OCI-M2 (cell line): ENCODE results near the gene CKAP5.

Experiments used
- DNase-seq: peaks from one replicate; lab custom pipeline; 2025; ENCODE audit not compliant: unreplicated experiment; lab: John Stamatoyannopoulos, UW

Gene CKAP5

DNA sequence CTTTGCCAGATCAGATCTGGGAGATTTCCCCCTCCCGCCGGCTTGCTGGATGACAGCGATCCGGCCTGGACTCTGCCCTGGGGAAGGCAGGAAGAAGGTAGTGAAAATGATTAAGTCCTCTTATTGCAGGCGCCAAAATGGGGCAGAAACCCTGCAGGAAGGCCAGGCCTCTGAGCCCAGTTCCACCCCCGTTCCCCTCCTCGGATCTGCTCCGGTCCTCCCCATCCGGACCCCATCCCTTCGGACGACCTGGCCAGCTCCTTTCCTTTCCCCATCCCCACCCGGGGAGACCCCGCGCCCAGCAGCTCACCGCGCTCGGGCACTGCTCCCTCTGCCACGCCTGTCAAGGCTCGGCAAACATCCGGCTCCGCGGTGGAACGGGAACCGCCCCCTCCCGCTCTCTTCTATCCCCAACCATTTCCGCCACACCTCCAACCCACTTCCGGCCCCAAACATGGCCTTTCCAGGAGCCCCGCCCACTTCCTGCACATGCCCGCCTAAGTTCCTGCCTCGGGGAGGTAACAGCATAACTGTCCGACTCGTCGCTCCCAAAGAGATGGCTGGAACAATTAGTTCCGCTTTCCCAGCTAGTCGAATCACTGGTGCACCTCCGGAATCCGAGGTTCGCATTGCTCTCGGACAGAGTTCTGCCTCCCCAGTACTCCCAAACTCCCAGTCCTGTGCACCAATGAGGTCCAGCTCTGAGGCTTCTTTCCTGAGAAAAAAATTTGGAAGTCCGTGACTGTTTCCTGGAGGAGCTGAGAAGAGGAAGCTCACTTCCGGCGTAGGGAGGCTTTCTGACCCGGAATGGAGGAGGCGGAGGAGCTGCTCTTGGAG is 145.6 kb downstream of the CKAP5 start, which contains the start of the genes ARHGAP1 and ZNF408:
Gene ARHGAP1 (minus strand): TSS at position 379 of the 837 bp plus-strand sequence. CDS start 4,512 bp downstream, outside the sequence.
Gene ZNF408 (plus strand): TSS at position 791 of the 837 bp plus-strand sequence. CDS start 17 bp downstream, at position 808.
- DNase-seq: peak; percentile 79

DNA sequence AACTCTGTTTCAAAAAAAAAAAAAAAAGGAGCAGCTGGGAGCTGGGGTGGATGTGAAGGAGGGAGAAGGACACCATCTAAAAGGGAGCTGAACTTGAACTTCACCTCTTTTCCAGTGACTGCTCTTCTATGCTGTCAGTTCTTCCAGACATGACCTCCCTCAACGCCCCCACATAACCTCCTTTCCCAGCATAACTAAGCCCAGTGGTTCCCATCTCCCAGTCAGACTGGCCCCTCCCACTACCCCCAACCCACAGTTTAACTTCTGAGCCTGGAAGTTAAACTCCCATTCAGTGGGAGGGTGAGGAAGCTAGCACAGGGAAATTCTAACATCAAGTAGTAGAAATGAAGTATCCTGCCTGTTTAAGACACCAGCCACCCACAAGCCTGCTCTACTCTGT is 147.5 kb downstream of the CKAP5 start:
- DNase-seq: no peak

DNA sequence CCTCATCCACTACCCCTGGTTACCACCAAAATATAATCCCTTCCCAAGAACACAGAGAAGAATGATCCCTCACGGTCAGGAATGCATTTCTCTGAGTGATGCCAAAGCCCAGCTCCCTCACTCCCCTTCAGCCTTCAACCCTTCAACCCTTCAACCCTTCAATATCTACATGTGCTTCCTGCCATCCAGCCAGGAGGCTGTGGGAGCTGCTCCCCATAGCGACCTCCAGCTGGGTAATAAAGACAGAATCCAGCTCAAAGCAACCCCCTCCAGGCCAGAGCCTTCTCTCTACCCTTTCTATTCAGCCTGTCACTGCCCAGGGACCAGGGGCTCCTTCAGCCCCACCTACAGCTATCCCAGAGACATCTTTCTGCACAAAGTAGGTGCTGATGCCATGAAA is 148.4 kb downstream of the CKAP5 start:
- no peak for DNase-seq

DNA sequence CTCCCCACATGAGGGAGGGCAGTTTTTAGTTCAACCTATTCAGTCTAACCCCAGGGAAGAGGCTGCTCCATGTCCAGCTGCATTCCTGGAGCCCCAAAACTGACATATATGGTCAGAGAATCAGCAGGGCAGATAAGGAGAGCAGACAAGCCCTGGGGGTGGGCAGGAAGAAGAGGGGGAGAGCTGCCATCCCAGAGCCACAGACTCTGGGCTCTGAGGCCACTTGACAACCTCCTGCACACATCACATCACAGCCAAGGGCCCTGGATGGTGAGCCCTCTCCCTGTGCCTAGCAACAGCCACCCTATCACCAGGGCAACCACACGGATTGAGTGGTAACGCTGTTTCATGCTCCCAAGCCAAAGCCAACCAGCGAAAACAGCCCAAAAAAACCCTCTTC is 148.8 kb downstream of the CKAP5 start:
- no peak for DNase-seq

DNA sequence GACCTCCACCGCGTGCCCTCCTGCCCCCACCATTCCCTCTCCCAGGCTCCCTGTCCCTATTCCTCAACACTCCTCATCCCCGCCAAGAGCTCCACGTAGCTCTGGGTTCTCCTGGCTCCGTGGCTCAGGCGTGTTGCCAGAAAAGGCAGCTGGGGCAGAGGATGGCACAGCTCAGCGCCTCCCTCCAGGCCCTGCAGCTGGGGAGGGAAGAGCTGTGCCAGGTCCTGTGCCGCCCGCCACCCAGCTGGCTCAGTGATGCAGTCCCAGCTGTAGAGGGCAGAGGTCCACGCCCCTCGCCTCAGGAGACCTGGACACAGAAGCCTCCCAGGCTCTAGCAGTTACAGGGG is 149.9 kb downstream of the CKAP5 start:
- no peak for DNase-seq

DNA sequence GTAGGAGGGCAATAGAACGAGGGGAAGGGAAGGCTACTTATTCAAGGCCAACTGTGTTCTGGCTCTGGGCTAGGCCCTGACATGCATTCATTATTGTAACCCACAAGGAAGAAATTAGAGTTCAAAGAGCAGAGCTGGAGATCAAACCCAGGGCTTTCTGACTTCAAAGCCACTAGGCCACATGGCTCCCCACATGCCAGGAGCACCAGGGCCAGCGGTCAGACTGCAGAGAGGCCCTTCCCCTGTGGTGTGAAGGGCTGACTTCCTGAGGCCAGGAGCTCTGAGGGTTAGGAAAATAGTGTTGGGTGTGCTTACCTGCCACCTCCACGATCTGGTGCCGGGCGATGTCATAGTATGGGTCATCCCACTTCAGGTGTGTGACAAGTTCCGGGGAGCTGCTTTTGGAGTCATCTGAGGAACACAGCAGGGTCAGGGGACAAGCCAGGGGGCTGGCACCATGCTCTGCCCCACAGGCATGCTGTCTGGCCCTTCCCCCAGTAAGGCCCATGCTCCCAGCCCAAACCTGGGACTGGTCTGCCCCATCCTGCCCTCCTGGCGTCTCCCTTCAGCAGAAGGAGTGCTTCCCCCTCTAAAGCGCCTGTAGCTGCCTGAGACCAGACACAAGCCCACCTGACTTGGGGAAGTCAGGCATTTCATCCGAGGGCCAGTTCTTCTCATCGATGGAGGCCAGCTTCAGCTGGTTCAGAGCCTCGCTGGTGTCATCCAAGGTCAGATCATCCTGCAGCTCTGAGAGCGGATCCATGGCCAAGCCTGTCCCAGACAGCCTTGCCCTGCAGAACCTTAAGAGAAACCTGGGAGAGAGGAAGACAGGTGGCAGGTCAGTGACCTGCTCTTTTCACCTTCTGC is 150.5 kb downstream of the CKAP5 start:
- DNase-seq: no peak

DNA sequence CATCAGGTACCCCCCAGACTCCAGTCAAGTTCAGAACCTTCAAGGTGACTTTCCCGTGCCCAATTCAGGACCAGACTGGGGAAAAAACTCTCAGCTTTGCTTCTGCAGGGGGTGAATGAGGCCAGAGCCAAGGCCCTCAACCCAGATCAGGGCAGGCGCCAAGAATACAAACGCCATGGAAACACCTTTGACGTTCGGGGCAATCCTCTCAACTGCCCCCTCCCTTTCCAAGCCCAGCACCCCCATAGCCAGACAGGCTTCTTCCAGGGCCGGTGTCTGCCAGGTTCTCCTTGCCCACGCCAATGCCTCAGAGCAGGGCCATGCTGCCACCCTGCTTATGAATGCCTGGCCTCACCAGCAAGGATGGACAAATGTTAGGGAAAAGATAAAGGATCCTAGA is 151.5 kb downstream of the CKAP5 start:
- DNase-seq: no peak

DNA sequence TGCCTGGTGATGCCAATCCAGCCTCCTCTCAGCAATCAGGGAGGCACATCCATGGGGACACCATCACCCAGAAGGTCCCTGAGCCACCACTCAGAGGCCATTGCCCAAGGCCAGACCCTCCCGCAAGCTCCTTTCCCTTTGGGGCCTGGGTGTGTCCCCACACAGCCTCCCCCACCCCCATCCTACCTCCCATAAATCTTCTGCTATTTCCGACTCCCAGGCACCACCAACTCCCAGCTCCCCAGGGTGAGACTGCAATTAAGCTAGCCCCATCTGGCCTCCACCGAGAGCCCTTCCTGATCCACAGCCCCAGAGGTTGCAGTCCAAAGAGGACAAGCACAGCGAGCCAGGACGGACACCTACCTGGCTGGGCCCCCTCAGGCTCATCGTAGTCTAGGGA is 152.0 kb downstream of the CKAP5 start:
- DNase-seq: no peak

DNA sequence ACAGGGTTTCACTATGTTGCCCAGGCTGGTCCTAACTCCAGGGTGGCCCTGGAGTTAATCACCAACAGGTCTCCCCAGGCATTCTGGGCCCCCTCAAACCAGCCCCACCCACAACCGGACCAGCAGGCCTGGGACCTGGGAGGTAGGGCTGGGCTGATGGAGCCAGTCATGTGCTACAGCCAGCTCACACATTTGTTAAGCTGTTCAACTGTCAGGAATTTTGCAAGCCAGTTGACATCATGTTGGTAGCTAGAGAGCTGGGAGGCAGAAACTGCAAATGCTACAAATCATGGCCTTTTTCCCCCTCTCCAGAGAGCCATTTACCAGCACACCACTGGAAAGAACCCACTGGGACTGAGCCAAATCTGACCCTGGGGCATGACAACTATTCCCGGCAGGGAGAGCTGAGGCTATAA is 152.5 kb downstream of the CKAP5 start:
- DNase-seq: no peak
